B cell (primary cell): ENCODE measurements around the gene KIF26B. TPM values are rescaled to one million over a fixed set of nuclear protein-coding genes. Genes with fewer than 3 reads are reported as not detected.

Experiments
- ATAC-seq: fragments of 200-7000 bp; cut with Tn5 transposase; one replicate; pipeline ENCODE4 v1.10.0; 2021; ENCODE audit warnings: low read depth, mild to moderate bottlenecking, moderate number of reproducible peaks, moderate library complexity
- CTCF ChIA-PET: fragments of 350-600 bp; sonication (Branson Sonifier 250); formaldehyde crosslinking; loops from one replicate; lab custom pipeline; 2021; ENCODE audit warnings: antibody characterized with exemption, inconsistent platforms; lab: Charles Lee
- POLR2A ChIA-PET: fragments of 350-600 bp; sonication (Branson Sonifier 250); formaldehyde crosslinking; loops from one replicate; lab custom pipeline; 2021; ENCODE audit warnings: antibody characterized with exemption; lab: Charles Lee
- DNase-seq: peaks from one replicate; pipeline ENCODE4 v3.0.0; 2013
- H2AFZ ChIP-seq: 2 replicates; pipeline ENCODE4 v1.6.1; 2012; ENCODE audit warnings: mild to moderate bottlenecking, low read depth, low read length; ENCODE audit not compliant: insufficient read depth, poor library complexity, severe bottlenecking
- H3K27ac ChIP-seq, 2 donors: 1 replicate in 1 of 2; 2 replicates in 1 of 2; pipeline ENCODE4 v1.5.1; 2012 to 2013; ENCODE audit warnings: low read length in 2 of 2, mild to moderate bottlenecking in 2 of 2, moderate library complexity in 1 of 2
- H3K27me3 ChIP-seq, 4 experiments: fragments of 200-600 bp in 1 of 4; sonication (generic) in 1 of 4; replicated peaks in 1 of 4; 1 replicate in 2 of 4; 2 replicates in 2 of 4; pipeline versions ENCODE4 v1.6.1 to v1.7.0; 2013 to 2016; ENCODE audit warnings: low read length in 3 of 4, mild to moderate bottlenecking in 2 of 4, mixed read lengths in 1 of 4, moderate library complexity in 1 of 4; ENCODE audit not compliant: insufficient read depth in 4 of 4, control insufficient read depth in 3 of 4; ENCODE audit errors: control extremely low read depth in 1 of 4
- H3K36me3 ChIP-seq, 2 experiments: replicated peaks in 1 of 2; 1 replicate in 1 of 2; 2 replicates in 1 of 2; pipeline versions ENCODE4 v1.6.1 to v1.7.1; 2013; ENCODE audit warnings: low read length in 1 of 2; ENCODE audit not compliant: insufficient read depth in 2 of 2, control insufficient read depth in 1 of 2; ENCODE audit errors: control extremely low read depth in 1 of 2, extremely low read depth in 1 of 2
- H3K4me1 ChIP-seq, 2 donors: fragments of 200-600 bp in 1 of 2; sonication (generic) in 1 of 2; 1 replicate in 1 of 2; 2 replicates in 1 of 2; pipeline versions ENCODE4 v1.5.1 to v1.6.1; 2013 to 2017; ENCODE audit warnings: low read length in 2 of 2; ENCODE audit not compliant: control insufficient read depth in 2 of 2, insufficient read depth in 2 of 2
- H3K4me2 ChIP-seq: replicated peaks from 2 replicates; pipeline ENCODE3; 2012; ENCODE audit warnings: mild to moderate bottlenecking, low read depth, low read length; ENCODE audit not compliant: poor library complexity, severe bottlenecking
- H3K4me3 ChIP-seq, 5 experiments: fragments of 200-600 bp in 1 of 5; sonication (generic) in 1 of 5; 1 replicate in 3 of 5; 2 replicates in 2 of 5; pipeline versions ENCODE4 v1.5.1 to v1.7.0; 2011 to 2016; ENCODE audit warnings: low read length in 4 of 5, mild to moderate bottlenecking in 4 of 5, low read depth in 2 of 5, control low read depth in 1 of 5, moderate library complexity in 1 of 5; ENCODE audit not compliant: insufficient read depth in 1 of 5; ENCODE audit errors: control extremely low read depth in 1 of 5, extremely low read depth in 1 of 5
- H3K79me2 ChIP-seq: fragments of 200-600 bp; sonication (generic); one replicate; pipeline ENCODE4 v1.6.0; 2016; ENCODE audit warnings: low read length; ENCODE audit not compliant: control insufficient read depth, insufficient read depth
- H3K9ac ChIP-seq: fragments of 200-600 bp; sonication (generic); 2 replicates; pipeline ENCODE4 v1.6.1; 2017; ENCODE audit warnings: mild to moderate bottlenecking, low read length, moderate library complexity
- H3K9me3 ChIP-seq, 3 donors: one replicate each; pipeline versions ENCODE4 v1.6.1 to v1.7.1; 2013; ENCODE audit warnings: low read length in 2 of 3; ENCODE audit not compliant: control insufficient read depth in 2 of 3, insufficient read depth in 1 of 3; ENCODE audit errors: control extremely low read depth in 1 of 3
- H4K20me1 ChIP-seq: 2 replicates; pipeline ENCODE4 v1.6.0; 2012; ENCODE audit warnings: mild to moderate bottlenecking, low read length; ENCODE audit not compliant: insufficient read depth, control insufficient read depth, poor library complexity, severe bottlenecking
- H3K27ac Mint-ChIP-seq: one replicate; pipeline ENCODE4 v1.8.0; 2021; ENCODE audit warnings: mixed read lengths
- H3K27me3 Mint-ChIP-seq: one replicate; pipeline ENCODE4 v1.8.0; 2021; ENCODE audit warnings: mixed read lengths
- H3K4me1 Mint-ChIP-seq: one replicate; pipeline ENCODE4 v1.8.0; 2021; ENCODE audit warnings: mixed read lengths
- H3K4me3 Mint-ChIP-seq: one replicate; pipeline ENCODE4 v1.8.0; 2021; ENCODE audit warnings: mixed read lengths
- H3K9me3 Mint-ChIP-seq: one replicate; pipeline ENCODE4 v1.8.0; 2022; ENCODE audit warnings: mixed read lengths; ENCODE audit not compliant: insufficient read depth
- EZH2 ChIP-seq: IDR thresholded peaks from 2 replicates; pipeline ENCODE4 v1.6.1; 2012; ENCODE audit warnings: borderline replicate concordance, low read depth, mild to moderate bottlenecking, moderate library complexity, low read length; ENCODE audit not compliant: insufficient read depth, poor library complexity, severe bottlenecking
- WGBS: methylation state at CpG from one replicate; pipeline ENCODE4 v1.1.5; 2013; ENCODE audit warnings: missing lambda C conversion rate; ENCODE audit not compliant: insufficient coverage; 5-methylcytosine and 5-hydroxymethylcytosine counted together
- intact Hi-C: fragments of 100-400 bp; cut with micrococcal nuclease; formaldehyde crosslinking; loops from one replicate; pipeline ENCODE4 v1.10.0; 2022
- polyA plus RNA-seq: library from polyadenylated mRNA; depleted of rRNA; stranded (reverse); fragments of >200 nt; gene quantifications from 2 replicates; pipeline ENCODE4 v1.2.3, GENCODE V29; 2012
- total RNA-seq, 2 donors: library from RNA; stranded (reverse); fragments of 120-200 nt in 1 of 2; gene quantifications; 1 replicate in 1 of 2; 2 replicates in 1 of 2; pipeline versions ENCODE4 v1.2.3 to v1.2.4, GENCODE V29; 2013 to 2022
- TF ChIP-seq, protein P1 (sequence below): fragments of 200-600 bp; IDR thresholded peaks from one replicate; pipeline ENCODE4 v1.8.0; 2022; ENCODE audit warnings: antibody characterized with exemption, mild to moderate bottlenecking

Gene KIF26B
- total and polyA plus RNA-seq, 2 donors (not counting 1 experiment from before 2014, with no cell fraction given), result 0.62 TPM; not detected in 1

GRCh38 chr1:245155272-245156040, 671 bp downstream of the KIF26B start:
- H3K4me1 Mint-ChIP-seq, result peaks cover 28% of the 10 kb centered on the region
- H3K4me2 ChIP-seq, result peak overlapping the region; percentile 86
- TF ChIP-seq, protein P1, sequence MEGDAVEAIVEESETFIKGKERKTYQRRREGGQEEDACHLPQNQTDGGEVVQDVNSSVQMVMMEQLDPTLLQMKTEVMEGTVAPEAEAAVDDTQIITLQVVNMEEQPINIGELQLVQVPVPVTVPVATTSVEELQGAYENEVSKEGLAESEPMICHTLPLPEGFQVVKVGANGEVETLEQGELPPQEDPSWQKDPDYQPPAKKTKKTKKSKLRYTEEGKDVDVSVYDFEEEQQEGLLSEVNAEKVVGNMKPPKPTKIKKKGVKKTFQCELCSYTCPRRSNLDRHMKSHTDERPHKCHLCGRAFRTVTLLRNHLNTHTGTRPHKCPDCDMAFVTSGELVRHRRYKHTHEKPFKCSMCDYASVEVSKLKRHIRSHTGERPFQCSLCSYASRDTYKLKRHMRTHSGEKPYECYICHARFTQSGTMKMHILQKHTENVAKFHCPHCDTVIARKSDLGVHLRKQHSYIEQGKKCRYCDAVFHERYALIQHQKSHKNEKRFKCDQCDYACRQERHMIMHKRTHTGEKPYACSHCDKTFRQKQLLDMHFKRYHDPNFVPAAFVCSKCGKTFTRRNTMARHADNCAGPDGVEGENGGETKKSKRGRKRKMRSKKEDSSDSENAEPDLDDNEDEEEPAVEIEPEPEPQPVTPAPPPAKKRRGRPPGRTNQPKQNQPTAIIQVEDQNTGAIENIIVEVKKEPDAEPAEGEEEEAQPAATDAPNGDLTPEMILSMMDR, result no peak
- no peak for TF ChIP-seq EZH2
- intact Hi-C loops, result no loop called here
- no peaks in the 10 kb centered on the region for H3K36me3 ChIP-seq
- H3K9me3 ChIP-seq, result peaks cover 0 to 28% (median 2%) of the 10 kb centered on the region in 3 donors
- CTCF ChIA-PET, result interaction anchor here (0.5 to 9.4 kb wide), 10 partner anchors 11 to 1343 kb away, joined by 3 to 148 read pairs (median 3); no protein-coding TSS in a partner anchor
- H3K4me3 Mint-ChIP-seq, result peak overlapping the region; percentile 89
- H3K27me3 ChIP-seq, result peaks cover 0 to 79% (median 53%) of the 10 kb centered on the region in 4 experiments
- WGBS, result under 1% methylated on average over 52 of the region's 57 CpGs
- H3K4me3 ChIP-seq, result peak overlapping the region; percentile 34 to 66 (median 55)
- no peak overlapping the region for H3K27ac Mint-ChIP-seq
- POLR2A ChIA-PET, result no interaction called here
- no peaks in the 10 kb centered on the region for H3K79me2 ChIP-seq
- peaks cover 5% of the 10 kb centered on the region for H3K9me3 Mint-ChIP-seq
- H3K9ac ChIP-seq, result peak overlapping the region; percentile 58
- H4K20me1 ChIP-seq, result no peaks in the 10 kb centered on the region
- peak overlapping the region; percentile 69 for H2AFZ ChIP-seq
- H3K27ac ChIP-seq, result no peak overlapping the region
- H3K27me3 Mint-ChIP-seq, result peaks cover 72% of the 10 kb centered on the region
- peak; percentile 51 for DNase-seq
- ATAC-seq, result no peak
- H3K4me1 ChIP-seq, result peaks cover 33 to 35% of the 10 kb centered on the region in 2 donors
